C4-2B (cell line): ENCODE measurements around the gene OXCT2.

Experiments used
- CTCF ChIP-seq: fragments of 450-650 bp; conservative IDR thresholded peaks from 2 replicates; pipeline ENCODE4 v1.5.1; 2017; ENCODE audit warnings: mild to moderate bottlenecking
- ZFX ChIP-seq: fragments of 450-650 bp; IDR thresholded peaks from 2 replicates; pipeline ENCODE4 v1.6.1; 2017

DNA sequence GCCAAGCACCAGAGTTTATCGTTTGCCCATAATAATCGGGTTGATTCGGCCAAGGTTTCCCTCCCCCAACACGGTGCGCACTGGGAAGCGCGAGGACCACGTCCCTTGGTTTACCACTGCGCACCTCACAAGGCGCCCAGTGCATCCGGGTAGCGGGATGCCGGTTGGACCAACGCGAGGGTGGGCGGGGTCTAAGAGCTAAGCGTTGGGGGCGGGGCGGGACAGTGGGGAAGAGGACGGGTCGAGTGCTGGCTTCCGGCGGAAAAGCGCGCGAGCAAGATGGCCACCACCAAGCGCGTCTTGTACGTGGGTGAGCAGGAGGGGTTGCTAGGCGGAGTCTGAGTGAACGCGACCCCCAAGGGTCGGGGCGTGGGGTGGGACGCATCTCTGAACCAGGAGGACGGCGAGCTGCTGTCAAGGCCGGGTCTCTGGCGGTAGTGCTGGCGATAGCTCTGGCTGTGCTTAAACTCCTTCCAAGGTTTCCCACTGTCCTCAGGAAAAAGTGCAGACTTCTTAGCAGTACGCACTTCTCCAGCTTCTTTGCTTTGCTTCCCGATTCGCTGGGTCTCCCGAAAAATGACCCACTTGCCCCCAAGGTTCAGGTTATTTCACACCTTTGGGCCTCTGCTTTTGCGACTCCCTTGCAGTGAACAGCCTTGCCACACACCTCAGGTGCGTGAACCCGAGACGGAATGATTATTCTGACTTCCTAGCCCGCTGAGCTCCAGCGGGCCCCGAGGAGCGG is 32.4 kb downstream of the OXCT2 start, which contains the start of gene PPIE:
- TF ChIP-seq ZFX (no peak), CTCF (no peak)
